Endothelial cell of umbilical vein (primary cell): Measurements from ENCODE around the gene EFCAB5. TPM values are rescaled to one million over a fixed set of nuclear protein-coding genes. Genes with fewer than 3 reads are reported as not detected.
"Not testable (repeated sequence)": the region's sequence is repeated elsewhere in the genome, so short reads cannot be mapped to it uniquely, and the experiment has no call there.

ENCODE experiments used
- BruUV-seq: library from RNA; stranded (reverse); fragments of 400-500 nt; replicated peaks from 2 replicates; lab custom pipeline; 2021; lab: Mats Ljungman, UMichigan
- CTCF ChIA-PET: fragments of 300-600, 350-600 bp; sonication (Branson Sonifier 250); formaldehyde crosslinking; loops from one replicate; lab custom pipeline; 2021; ENCODE audit warnings: antibody characterized with exemption, inconsistent platforms; lab: Charles Lee
- POLR2A ChIA-PET: fragments of 300-600, 350-600 bp; sonication (Branson Sonifier 250); formaldehyde crosslinking; loops from one replicate; lab custom pipeline; 2021; ENCODE audit warnings: antibody characterized with exemption, inconsistent platforms; lab: Charles Lee
- DNase-seq: peaks from one replicate; pipeline ENCODE4 v3.0.0-alpha.2; 2011; ENCODE audit warnings: low read depth, low spot score
- FAIRE-seq: peaks from 2 replicates; lab custom pipeline; 2011; peaks lifted over from hg19 to GRCh38; lab: Jason Lieb, UNC
- H2AFZ ChIP-seq: 2 replicates; pipeline ENCODE4 v1.6.0; 2012; ENCODE audit warnings: low read depth, low read length, control low read depth, inconsistent platforms
- H3K27ac ChIP-seq: 2 replicates; pipeline ENCODE4 v1.5.1; 2011; ENCODE audit warnings: low read depth, mild to moderate bottlenecking, control low read depth, low read length, moderate library complexity; ENCODE audit not compliant: insufficient read depth
- H3K27me3 ChIP-seq, 2 experiments: 2 replicates each; pipeline versions ENCODE4 v1.6.0 to v1.6.1; 2011; ENCODE audit warnings: low read length in 2 of 2, mixed read lengths in 1 of 2; ENCODE audit not compliant: control insufficient read depth in 2 of 2, insufficient read depth in 2 of 2
- H3K36me3 ChIP-seq, 2 experiments: 2 replicates in 1 of 2; 3 replicates in 1 of 2; pipeline ENCODE4 v1.5.1; 2011; ENCODE audit warnings: low read length in 2 of 2, mild to moderate bottlenecking in 1 of 2, moderate library complexity in 1 of 2; ENCODE audit not compliant: control insufficient read depth in 2 of 2, insufficient read depth in 2 of 2; ENCODE audit errors: extremely low read depth in 1 of 2
- H3K4me1 ChIP-seq: 3 replicates; pipeline ENCODE4 v1.5.1; 2011; ENCODE audit warnings: mild to moderate bottlenecking, low read length; ENCODE audit not compliant: control insufficient read depth, insufficient read depth; ENCODE audit errors: extremely low read depth
- H3K4me2 ChIP-seq: 2 replicates; pipeline ENCODE4 v1.6.1; 2011; ENCODE audit warnings: low read length, control low read depth, mixed read lengths; ENCODE audit not compliant: insufficient read depth
- H3K4me3 ChIP-seq, 3 experiments: fragments of 200-600 bp in 1 of 3; sonication (generic), shearing (Covaris generic) in 1 of 3; replicated peaks in 1 of 3; 2 replicates each; pipeline ENCODE4 v1.5.1; 2011 to 2016; ENCODE audit warnings: control low read depth in 3 of 3, low read length in 3 of 3, mild to moderate bottlenecking in 2 of 3, inconsistent platforms in 1 of 3, low read depth in 1 of 3, moderate library complexity in 1 of 3; ENCODE audit not compliant: insufficient read depth in 1 of 3
- H3K79me2 ChIP-seq: 2 replicates; pipeline ENCODE4 v1.6.0; 2012; ENCODE audit warnings: low read length, inconsistent platforms; ENCODE audit not compliant: control insufficient read depth, insufficient read depth
- H3K9ac ChIP-seq: replicated peaks from 2 replicates; pipeline ENCODE3; 2011; ENCODE audit warnings: low read length, control low read depth; ENCODE audit not compliant: insufficient read depth; ENCODE audit errors: extremely low read depth
- H3K9me1 ChIP-seq: replicated peaks from 3 replicates; pipeline ENCODE4 v1.6.0; 2011; ENCODE audit warnings: mild to moderate bottlenecking, low read length; ENCODE audit not compliant: control insufficient read depth, insufficient read depth; ENCODE audit errors: extremely low read depth
- H3K9me3 ChIP-seq: replicated peaks from 2 replicates; pipeline ENCODE4 v1.5.1; 2012; ENCODE audit warnings: low read length, inconsistent platforms; ENCODE audit not compliant: control insufficient read depth, insufficient read depth
- H4K20me1 ChIP-seq: replicated peaks from 2 replicates; pipeline ENCODE3; 2011; ENCODE audit warnings: mild to moderate bottlenecking, low read length; ENCODE audit not compliant: control insufficient read depth, insufficient read depth; ENCODE audit errors: extremely low read depth
- CTCF ChIP-seq, 2 donors: IDR thresholded peaks; 1 replicate in 1 of 2; 2 replicates in 1 of 2; pipeline ENCODE4 v1.5.1; 2011; ENCODE audit warnings: low read length in 2 of 2, mild to moderate bottlenecking in 2 of 2, moderate library complexity in 2 of 2, control low read depth in 1 of 2, inconsistent platforms in 1 of 2, low read depth in 1 of 2; ENCODE audit not compliant: insufficient read depth in 1 of 2; ENCODE audit errors: extremely low read depth in 1 of 2
- EZH2 ChIP-seq: IDR thresholded peaks from 2 replicates; pipeline ENCODE4 v1.6.1; 2012; ENCODE audit warnings: borderline replicate concordance, low read depth, mild to moderate bottlenecking, moderate library complexity, low read length, inconsistent platforms; ENCODE audit not compliant: severe bottlenecking
- FOS ChIP-seq: IDR thresholded peaks from 2 replicates; pipeline ENCODE4 v1.6.1; 2011; ENCODE audit warnings: mild to moderate bottlenecking, low read length, moderate library complexity, borderline replicate concordance; ENCODE audit not compliant: insufficient read depth
- JUN ChIP-seq: IDR thresholded peaks from 2 replicates; pipeline ENCODE4 v1.6.1; 2011; ENCODE audit warnings: borderline replicate concordance, low read depth; ENCODE audit not compliant: insufficient read length, insufficient read depth
- MAX ChIP-seq: IDR thresholded peaks from 2 replicates; pipeline ENCODE4 v1.6.1; 2011; ENCODE audit not compliant: insufficient read depth, insufficient read length
- POLR2AphosphoS5 ChIP-seq: IDR thresholded peaks from 2 replicates; pipeline ENCODE4 v1.6.1; 2012; ENCODE audit warnings: low read depth, mild to moderate bottlenecking, control low read depth, low read length, moderate library complexity; ENCODE audit not compliant: insufficient read depth
- dilution Hi-C: fragments of 300-500 bp; cut with MboI; formaldehyde crosslinking; loops from one replicate; pipeline ENCODE4 v1.15.0; 2019; ENCODE audit warnings: low sequenced_read_pairs; ENCODE audit not compliant: extremely low pct_ligation_motif_present
- intact Hi-C: fragments of 100-400 bp; cut with micrococcal nuclease; formaldehyde crosslinking; loops from one replicate; pipeline ENCODE4 v1.10.0; 2022
- polyA plus RNA-seq, 4 experiments: library from polyadenylated mRNA; depleted of rRNA in 3 of 4; stranded (reverse) in 3 of 4; unstranded in 1 of 4; fragments of >200 nt; gene quantifications; 2 replicates each; pipeline versions ENCODE4 v1.2.1 to v1.2.3, GENCODE V29; 2011 to 2012; ENCODE audit warnings: missing spikeins in 1 of 4
- total RNA-seq: library from RNA; stranded (reverse); gene quantifications from 2 replicates; pipeline ENCODE4 v1.2.3, GENCODE V29; 2021

The EFCAB5 gene
- total and polyA plus RNA-seq, 2 donors (not counting 3 experiments of a cell fraction or from before 2014, with no cell fraction given): 0.04 to 0.40 TPM

- Histone ChIP-seq H3K9me3 (no peaks in the 10 kb centered on the region), H3K4me3 (no peak overlapping the region), H2AFZ (peak overlapping the region; percentile 37), H3K36me3 (no peaks in the 10 kb centered on the region), H3K9me1 (no peaks in the 10 kb centered on the region), H3K27me3 (no peaks in the 10 kb centered on the region), H3K27ac (no peak overlapping the region), H4K20me1 (no peaks in the 10 kb centered on the region), H3K4me2 (peak overlapping the region; percentile 51), H3K4me1 (peaks cover 2% of the 10 kb centered on the region), H3K79me2 (no peaks in the 10 kb centered on the region), H3K9ac (peak overlapping the region; percentile 9)
- DNase-seq (peak; percentile 71), FAIRE-seq (no peak)
- ChIA-PET CTCF (interaction anchor here (0.7 to 2.5 kb wide), 48 partner anchors 9 to 442 kb away, joined by 3 to 84 read pairs (median 4); partner anchors contain the start of genes CORO6 and SSH2), POLR2A (interaction anchor here (0.6 kb wide), 1 partner anchor 258 kb away, joined by 4 read pairs; no protein-coding TSS in a partner anchor)
- dilution Hi-C loops (no loop called here), intact Hi-C loops (loop anchor here (1.0 to 2.0 kb wide), 2 partner anchors 383 to 401 kb away; no protein-coding TSS in a partner anchor)
- no TSS peak for BruUV-seq
- TF ChIP-seq FOS (no peak), CTCF (IDR thresholded peaks at IDR 0.05; ENCODE audit: extremely low read depth in 1 of 2, insufficient read depth in 1 of 2, low read depth in 1 of 2, low read length in 2 of 2) (peak; percentile 58 to 59), POLR2AphosphoS5 (no peak), EZH2 (no peak), MAX (no peak), JUN (no peak)
Measured at GRCh38 chr17:30021708-30022317, 80.4 kb downstream of the EFCAB5 start.

GRCh38 chr17:30025325-30025724 is 83.9 kb downstream of the EFCAB5 start:
- CTCF ChIA-PET, H3K79me2 ChIP-seq, H3K27ac ChIP-seq, H3K36me3 ChIP-seq, H3K9me3 ChIP-seq, H3K9ac ChIP-seq, DNase-seq, FAIRE-seq, BruUV-seq, H3K4me1 ChIP-seq, intact Hi-C loops, H3K4me3 ChIP-seq, H3K9me1 ChIP-seq, H4K20me1 ChIP-seq, H2AFZ ChIP-seq, dilution Hi-C loops, H3K4me2 ChIP-seq, POLR2A ChIA-PET, H3K27me3 ChIP-seq: not testable (repeated sequence)
